Measurements from ENCODE around the gene SLC25A19.

- TF ChIP-seq GATA2 (IDR thresholded peaks at IDR 0.05; ENCODE audit: low read depth, low read length) (no peak), GATA3 (IDR thresholded peaks at IDR 0.05; ENCODE audit: low read depth, low read length) (no peak)
Observed at GRCh38 chr17:75241502-75241901, 47.7 kb downstream of the SLC25A19 start.

All from SH-SY5Y (cell line).